HG02870 (cell line): ENCODE measurements around the gene CNPY4.
"Not testable (repeated sequence)": the region's sequence is repeated elsewhere in the genome, so short reads cannot be mapped to it uniquely, and the experiment has no call there.

Source experiments
- ATAC-seq: cut with Tn5 transposase; IDR thresholded peaks from one replicate; pipeline ENCODE4 v1.9.1; 2021; ENCODE audit warnings: mild to moderate bottlenecking, moderate library complexity; ENCODE audit not compliant: unreplicated experiment

CNPY4 gene

DNA sequence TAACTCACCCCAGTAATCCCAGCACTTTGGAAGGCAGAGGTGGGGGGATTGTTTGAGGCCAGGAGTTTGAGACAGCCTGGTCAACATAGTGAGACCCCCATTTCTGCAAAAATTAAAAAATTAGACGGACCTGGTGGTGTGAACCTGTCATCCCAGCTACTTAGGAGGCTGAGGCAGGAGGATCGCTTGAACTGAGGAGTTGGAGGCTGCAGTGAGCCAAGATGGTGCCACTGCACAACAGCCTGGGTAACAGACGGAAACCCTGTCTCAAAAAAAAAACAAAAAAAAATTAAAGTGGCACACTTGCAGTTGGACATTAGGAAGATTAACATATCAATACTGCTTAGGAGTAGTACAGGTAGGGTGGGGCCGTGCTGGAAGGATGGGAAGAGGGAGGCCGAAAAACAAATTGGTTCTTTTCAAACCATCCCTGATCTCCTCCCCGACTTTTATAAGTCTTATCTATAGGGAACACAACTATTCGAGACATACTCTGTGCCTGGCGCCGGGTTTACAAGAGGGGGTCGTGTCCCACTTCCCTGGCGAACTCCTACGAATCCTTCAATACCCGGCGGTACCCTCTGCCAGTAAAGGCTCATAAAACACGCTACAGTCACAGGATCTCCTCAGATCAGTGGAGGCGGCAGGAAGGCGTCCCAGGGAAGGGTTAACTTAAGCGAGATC lies 904 bp upstream of the CNPY4 start:
- no peak for ATAC-seq

DNA sequence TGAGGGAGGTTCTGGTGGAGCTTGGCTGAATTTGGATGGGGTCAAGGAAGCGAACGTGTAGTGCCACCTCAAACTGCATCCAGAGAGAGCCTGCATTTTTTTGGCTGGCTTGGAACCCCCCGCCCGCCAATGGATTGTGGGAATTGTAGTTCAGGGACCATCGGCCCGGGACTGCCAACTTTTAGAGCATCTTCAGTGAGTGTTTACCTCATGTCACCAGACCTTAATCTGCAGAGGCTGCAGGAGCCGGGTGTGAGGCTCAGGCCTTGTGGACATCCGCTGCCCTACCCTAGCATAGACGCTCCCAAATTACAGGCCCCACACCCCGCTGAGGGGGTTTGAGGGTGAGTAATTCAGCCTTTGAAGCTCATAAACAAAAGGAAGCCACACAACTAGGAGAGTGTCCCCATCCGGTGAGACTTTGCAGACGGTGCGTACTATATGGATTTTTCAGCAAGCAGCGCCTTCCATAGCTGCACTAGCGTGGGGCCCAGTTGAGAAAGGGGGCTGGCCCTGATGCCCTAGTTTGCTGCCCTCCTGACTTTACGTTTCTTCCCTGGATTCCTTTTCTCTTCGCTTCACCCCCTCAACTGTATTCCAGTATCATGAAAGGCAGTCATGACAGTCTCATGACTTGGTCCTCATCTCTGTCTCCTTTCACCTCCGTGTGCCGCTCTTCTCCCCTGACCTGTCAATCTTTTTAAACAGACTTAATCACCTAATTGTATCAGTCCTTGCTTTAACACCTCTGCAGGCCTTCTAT lies 717 bp downstream of the CNPY4 start:
- no peak for ATAC-seq

DNA sequence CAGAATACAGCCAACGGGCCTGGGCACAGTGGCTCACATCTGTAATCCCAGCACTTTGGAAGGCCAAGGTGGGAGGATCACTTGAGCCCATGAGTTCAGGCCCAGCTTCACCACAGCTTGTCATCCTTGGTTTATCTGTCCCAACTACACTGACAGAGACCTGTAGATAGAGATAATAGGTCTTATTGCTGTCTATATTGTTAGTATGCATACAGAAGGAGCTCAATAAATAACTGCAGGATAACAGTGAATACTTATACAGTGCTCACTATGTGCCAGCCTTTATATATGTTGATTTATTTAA lies 1.3 kb downstream of the CNPY4 start:
- no peak for ATAC-seq

- no peak for ATAC-seq
Observed at GRCh38 chr7:100122067-100122466, 2.6 kb downstream of the CNPY4 start.

GRCh38 chr7:100122568-100122967 lies 3.1 kb downstream of the CNPY4 start:
- no peak for ATAC-seq

DNA sequence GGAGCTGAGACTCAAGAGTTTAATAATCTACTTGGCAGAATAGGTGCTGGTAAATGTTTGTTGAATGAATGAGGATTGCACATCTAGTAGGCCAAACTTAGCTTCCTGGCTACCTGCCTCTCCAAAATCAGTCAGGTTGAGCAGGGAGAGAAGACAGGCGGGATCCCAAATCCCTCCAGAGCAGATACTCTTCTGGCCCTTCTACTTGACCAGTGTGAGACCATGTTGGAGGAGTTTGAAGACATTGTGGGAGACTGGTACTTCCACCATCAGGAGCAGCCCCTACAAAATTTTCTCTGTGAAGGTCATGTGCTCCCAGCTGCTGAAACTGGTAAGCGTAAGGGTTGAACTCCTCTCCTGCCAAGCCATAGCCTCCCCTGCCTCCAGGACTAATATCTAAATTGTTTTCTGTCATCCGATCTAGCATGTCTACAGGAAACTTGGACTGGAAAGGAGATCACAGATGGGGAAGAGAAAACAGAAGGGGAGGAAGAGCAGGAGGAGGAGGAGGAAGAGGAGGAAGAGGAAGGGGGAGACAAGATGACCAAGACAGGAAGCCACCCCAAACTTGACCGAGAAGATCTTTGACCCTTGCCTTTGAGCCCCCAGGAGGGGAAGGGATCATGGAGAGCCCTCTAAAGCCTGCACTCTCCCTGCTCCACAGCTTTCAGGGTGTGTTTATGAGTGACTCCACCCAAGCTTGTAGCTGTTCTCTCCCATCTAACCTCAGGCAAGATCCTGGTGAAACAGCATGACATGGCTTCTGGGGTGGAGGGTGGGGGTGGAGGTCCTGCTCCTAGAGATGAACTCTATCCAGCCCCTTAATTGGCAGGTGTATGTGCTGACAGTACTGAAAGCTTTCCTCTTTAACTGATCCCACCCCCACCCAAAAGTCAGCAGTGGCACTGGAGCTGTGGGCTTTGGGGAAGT lies 5.1 kb downstream of the CNPY4 start:
- ATAC-seq = no peak

DNA sequence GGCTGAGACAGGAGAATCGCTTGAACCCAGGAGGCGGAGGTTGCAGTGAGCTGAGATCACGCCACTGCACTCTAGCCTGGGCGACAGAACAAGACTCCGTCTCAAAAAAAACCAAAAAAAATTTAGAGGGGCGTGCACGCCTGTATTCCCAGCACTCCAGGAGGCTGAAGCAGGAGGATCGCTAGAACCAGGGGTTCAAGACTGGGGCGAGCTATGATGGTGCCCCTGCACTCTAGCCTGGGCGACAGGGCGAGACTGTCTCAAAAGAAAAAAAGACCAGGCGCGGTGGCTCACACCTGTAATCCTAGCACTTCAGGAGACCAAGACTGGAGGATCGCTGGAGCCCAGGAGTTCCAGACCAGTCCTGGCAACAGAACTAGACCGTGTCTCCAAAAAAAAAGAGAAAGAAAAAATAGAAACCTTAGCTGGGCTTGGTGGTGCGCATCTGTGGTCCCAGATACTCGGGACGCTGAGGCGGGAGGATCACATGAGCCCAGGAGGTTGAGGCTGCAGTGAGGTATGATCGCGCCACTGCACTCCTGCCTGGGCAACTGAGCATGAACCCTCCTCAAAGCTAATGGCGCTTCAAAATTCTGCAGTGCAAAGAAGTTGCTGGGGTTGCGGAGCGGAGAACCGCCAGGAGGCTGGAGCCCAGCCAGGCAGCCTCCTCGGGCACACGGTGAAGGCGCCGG lies 7.0 kb downstream of the CNPY4 start:
- ATAC-seq = no peak

- peak; percentile 53 for ATAC-seq
Observed at GRCh38 chr7:100126931-100127865, 7.8 kb downstream of the CNPY4 start, which contains the start of gene MBLAC1. Gene MBLAC1, plus strand, starts transcription at chr7:100126967. Its CDS starts 429 bp downstream, at chr7:100127396.

DNA sequence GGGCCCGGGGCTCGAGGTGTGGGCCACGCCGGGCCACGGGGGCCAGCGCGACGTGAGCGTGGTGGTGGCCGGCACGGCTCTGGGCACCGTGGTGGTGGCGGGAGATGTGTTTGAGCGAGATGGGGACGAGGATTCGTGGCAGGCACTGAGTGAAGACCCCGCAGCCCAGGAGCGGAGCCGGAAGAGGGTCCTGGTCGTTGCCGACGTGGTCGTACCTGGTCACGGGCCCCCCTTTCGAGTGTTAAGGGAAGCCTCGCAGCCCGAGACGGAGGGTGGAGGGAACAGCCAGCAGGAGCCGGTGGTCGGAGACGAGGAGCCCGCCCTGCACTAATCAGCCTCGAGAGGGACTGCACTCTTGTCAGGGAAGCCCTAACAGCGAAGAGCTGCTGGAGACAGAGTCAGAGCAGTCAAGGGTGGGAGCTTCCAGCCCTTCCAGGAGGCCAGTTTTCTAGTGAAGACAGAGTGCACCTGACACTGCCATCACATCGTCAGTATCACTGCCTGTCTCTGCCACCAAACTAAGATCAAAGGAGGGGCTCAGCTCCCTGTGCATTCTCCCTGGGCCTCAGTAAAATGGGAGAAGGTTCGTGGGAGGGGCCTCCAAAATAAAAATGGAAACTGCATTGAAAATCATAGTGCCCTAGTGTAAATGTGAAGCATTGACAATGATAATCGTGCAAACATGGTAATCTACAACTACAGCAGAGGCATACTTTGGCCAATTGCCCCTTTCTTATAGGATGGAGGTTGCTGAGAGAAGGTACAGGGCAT lies 8.6 kb downstream of the CNPY4 start:
- no peak for ATAC-seq

DNA sequence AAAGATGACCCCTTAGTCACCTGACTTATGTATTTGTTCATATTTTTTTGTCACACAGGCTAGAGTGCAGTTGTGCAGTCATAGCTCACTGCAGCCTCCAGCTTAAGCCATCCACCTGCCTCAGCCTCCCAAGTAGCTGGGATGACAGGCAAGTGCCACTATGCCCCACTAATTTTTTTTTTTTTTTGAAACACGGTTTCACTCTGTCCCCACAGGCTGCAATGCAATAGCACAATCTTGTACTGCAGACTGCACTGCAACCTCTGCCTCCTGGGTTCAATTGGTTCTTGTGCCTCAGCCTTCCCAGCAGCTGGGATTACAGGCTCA lies 9.2 kb downstream of the CNPY4 start:
- no peak for ATAC-seq

DNA sequence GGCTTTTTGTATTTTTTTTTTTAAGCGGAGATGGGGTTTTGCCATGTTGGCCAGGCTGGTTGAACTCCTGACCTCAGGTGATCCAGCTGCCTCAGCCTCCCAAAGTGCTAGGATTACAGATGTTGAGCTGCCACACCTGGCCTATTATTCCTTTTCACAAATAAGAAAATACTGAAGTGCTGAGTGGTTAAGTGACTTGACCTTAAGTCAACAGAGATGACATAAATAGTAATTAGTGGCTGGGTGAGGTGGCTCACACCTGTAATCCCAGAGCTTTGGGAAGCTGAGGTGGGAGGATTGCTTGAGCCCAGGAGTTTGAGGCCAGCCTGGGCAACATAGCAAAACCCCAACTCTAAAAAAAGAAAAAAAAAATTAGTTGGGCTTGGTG lies 10.8 kb downstream of the CNPY4 start:
- not testable (repeated sequence) for ATAC-seq

DNA sequence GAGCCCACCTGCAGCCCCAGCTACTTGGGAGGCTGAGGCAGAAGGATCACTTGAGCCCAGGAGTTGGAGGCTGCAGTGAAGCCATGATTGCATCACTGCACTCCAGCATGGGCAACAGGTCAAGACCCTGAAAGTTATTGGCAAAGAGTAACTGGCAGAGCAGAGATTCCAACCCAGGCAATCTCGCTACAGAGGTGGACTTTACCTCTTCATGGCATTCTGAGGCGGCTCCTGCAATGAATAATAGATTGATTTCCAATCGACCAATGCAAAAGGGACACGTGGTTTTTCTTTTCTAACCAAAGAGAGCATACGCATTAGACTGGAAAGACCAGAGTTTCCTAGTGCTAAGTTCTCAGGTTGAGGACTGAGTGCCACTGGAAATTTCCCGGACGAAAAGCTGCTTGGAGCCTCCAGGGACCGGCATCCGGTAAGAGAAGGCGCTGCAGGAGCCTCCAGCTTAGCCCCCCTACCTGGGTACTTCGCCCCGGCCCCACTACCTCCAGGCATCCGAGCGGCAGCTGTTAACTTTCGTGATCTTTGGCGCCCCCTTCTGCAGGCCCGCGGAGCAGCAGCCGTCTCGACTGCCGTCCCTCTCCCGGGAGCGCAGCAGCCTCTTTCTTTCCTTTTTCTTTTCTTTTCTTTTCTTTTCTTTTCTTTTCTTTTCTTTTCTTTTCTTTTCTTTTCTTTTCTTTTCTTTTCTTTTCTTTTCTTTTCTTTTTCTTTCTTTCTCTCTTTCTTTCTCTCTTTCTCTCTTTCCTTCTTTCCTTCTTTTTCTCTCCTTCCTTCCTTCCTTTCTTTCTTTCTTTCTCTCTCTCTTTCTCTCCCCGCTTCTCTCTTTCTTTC lies 11.4 kb downstream of the CNPY4 start:
- no peak for ATAC-seq

DNA sequence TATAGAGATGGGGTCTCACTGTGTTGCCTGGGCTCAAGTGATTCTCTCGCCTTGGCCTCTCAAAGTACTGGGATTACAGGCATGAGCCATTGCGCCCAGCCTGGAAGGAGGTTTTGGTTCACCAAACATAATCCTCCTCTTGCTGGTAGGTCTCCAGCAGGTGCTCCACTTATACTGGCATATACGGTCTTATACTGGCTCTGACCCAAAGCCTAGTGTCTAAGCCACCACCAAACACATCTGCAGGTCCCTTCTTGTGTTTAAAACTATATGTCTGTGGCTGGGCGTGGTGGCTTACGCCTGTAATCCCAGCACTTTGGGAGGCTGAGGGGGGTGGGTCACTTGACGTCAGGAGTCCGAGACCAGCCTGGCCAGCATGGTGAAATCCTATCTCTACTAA lies 12.7 kb downstream of the CNPY4 start:
- no peak for ATAC-seq

GRCh38 chr7:100132697-100133151 lies 13.3 kb downstream of the CNPY4 start:
- ATAC-seq = peak; percentile 59

DNA sequence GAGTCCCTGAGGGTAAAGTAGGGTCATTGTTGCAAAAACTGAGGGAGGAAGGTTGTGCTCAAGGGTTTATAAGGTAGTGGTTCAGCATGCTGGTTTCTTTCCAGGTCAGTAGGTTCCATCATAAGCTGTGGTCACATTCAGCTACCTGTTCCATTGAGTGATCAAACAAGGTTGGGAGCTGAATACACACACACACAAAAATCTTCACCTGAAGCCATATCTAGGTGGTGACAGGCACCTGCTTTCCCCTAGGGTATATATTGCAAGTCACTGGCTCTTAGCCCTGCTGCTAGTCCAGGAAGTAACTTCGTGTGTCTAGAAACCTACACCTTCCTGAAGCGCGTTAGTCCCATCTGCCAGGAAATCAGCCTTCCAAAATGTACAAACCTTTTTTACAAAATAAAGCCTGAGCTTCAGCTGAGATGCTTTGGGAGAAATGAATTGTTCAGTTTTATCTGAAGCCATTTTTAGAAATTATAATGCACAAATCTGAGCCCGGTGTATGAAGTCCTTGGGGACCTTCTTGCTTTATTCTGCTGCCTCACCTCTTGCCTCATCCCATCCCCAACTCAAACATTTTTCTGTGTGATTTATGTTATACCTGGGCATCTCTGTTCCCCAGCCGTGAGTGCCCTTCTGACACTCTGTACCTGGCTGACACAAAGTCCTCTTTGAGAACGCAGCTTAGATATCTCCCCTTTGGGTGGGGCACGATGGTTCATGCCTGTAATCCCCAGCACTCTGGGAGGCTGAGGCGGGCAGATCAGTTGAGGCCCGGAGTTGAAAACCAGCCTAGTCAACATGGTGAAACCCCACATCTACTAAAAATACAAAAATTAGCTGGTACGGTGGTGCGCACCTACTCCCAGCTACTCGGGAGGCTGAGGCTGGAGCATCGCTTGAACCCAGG lies 18.7 kb downstream of the CNPY4 start:
- no peak for ATAC-seq

GRCh38 chr7:100141555-100141949 lies 22.1 kb downstream of the CNPY4 start:
- no peak for ATAC-seq

DNA sequence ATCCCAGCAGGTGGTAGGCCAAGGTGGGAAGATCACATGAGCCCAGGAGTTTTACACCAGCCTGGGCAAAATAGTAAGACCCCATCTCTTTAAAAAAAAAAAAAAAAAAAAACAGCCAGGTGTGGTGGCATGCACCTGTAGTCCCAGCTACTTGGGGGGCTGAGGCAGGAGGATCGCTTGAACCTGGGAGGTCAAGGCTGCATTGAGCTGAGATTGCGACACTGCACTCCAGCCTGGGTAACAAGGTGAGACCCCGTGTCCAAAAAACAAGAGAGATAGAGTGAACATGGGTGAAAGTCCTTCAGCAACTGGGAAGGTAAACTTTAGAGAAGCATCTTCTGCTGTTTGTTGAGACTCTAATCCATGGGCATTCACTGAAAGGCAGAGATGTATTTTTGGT lies 23.0 kb downstream of the CNPY4 start:
- ATAC-seq = no peak
